ENCODE measurements around the gene TNFRSF6B.

Gene TNFRSF6B

GRCh38 chr20:63703471-63703975 lies 7.1 kb downstream of the TNFRSF6B start:
- POLR2A ChIA-PET = interaction anchor here (1.5 kb wide), 1 partner anchor 9 kb away, joined by 5 read pairs; no protein-coding TSS in a partner anchor
- TF ChIP-seq BHLHE40 (IDR thresholded peaks at IDR 0.05; ENCODE audit: borderline replicate concordance) (no peak), HDGF (IDR thresholded peaks at IDR 0.05; ENCODE audit: borderline replicate concordance) (no peak), FOXK2 (IDR thresholded peaks at IDR 0.05) (no peak), SUZ12 (IDR thresholded peaks at IDR 0.05) (no peak), FOXA1 (IDR thresholded peaks at IDR 0.05) (no peak), ELF4 (IDR thresholded peaks at IDR 0.05) (no peak)
- CTCF ChIA-PET = no interaction called here
- peak; percentile 3 for DNase-seq (ENCODE audit: extremely low spot score)

GRCh38 chr20:63703976-63704748 lies 7.7 kb downstream of the TNFRSF6B start:
- peak; percentile 3 for DNase-seq (ENCODE audit: extremely low spot score)
- CTCF ChIA-PET = no interaction called here
- no peak for TF ChIP-seq SUZ12 (IDR thresholded peaks at IDR 0.05)
- POLR2A ChIA-PET = interaction anchor here (1.5 kb wide), 1 partner anchor 10 kb away, joined by 5 read pairs; no protein-coding TSS in a partner anchor

- no peak for TF ChIP-seq FOXK2 (IDR thresholded peaks at IDR 0.05)
- ChIA-PET CTCF (no interaction called here), POLR2A (no interaction called here)
- peak; percentile 2 for DNase-seq (ENCODE audit: extremely low spot score)
Measured at GRCh38 chr20:63704749-63705117, 8.3 kb downstream of the TNFRSF6B start.

- TF ChIP-seq CTBP1 (IDR thresholded peaks at IDR 0.05; ENCODE audit: borderline replicate concordance) = no peak
- TF ChIP-seq SUZ12 (IDR thresholded peaks at IDR 0.05) = no peak
- TF ChIP-seq LEF1 (IDR thresholded peaks at IDR 0.05; ENCODE audit: borderline replicate concordance) = no peak
- no peak for TF ChIP-seq HDGF (IDR thresholded peaks at IDR 0.05; ENCODE audit: borderline replicate concordance)
- TF ChIP-seq ARNT (IDR thresholded peaks at IDR 0.05) = no peak
- TF ChIP-seq ELF4 (IDR thresholded peaks at IDR 0.05) = no peak
- no peak for TF ChIP-seq SP1 (IDR thresholded peaks at IDR 0.05)
- TF ChIP-seq BHLHE40 (IDR thresholded peaks at IDR 0.05; ENCODE audit: borderline replicate concordance) = no peak
- TF ChIP-seq TARDBP (IDR thresholded peaks at IDR 0.05) = no peak
- TF ChIP-seq NFRKB (IDR thresholded peaks at IDR 0.05) = no peak
- peak; percentile 3 for DNase-seq (ENCODE audit: extremely low spot score)
- ChIA-PET CTCF (no interaction called here), POLR2A (no interaction called here)
Measured at GRCh38 chr20:63705232-63706026, 9.0 kb downstream of the TNFRSF6B start.

- CTCF ChIA-PET = no interaction called here
- POLR2A ChIA-PET = no interaction called here
- DNase-seq (ENCODE audit: extremely low spot score) = peak; percentile 6
- TF ChIP-seq HDGF (IDR thresholded peaks at IDR 0.05; ENCODE audit: borderline replicate concordance) (no peak), FOXA1 (IDR thresholded peaks at IDR 0.05) (no peak), SP1 (IDR thresholded peaks at IDR 0.05) (no peak), FOXM1 (IDR thresholded peaks at IDR 0.05; ENCODE audit: borderline replicate concordance) (no peak), TARDBP (IDR thresholded peaks at IDR 0.05) (no peak), CTBP1 (IDR thresholded peaks at IDR 0.05; ENCODE audit: borderline replicate concordance) (no peak), ARNT (IDR thresholded peaks at IDR 0.05) (no peak), FOXK2 (IDR thresholded peaks at IDR 0.05) (no peak), ZNF384 (IDR thresholded peaks at IDR 0.05) (no peak), L3MBTL2 (conservative IDR thresholded peaks at IDR 0.05) (no peak), PKNOX1 (IDR thresholded peaks at IDR 0.05) (no peak), BHLHE40 (IDR thresholded peaks at IDR 0.05; ENCODE audit: borderline replicate concordance) (no peak), NFRKB (IDR thresholded peaks at IDR 0.05) (no peak)
Measured at GRCh38 chr20:63706027-63706695, 9.7 kb downstream of the TNFRSF6B start.

- POLR2A ChIA-PET = interaction anchor here (0.6 to 1.7 kb wide), 13 partner anchors 8 to 169 kb away, joined by 3 to 9 read pairs (median 4); partner anchors contain the start of genes LIME1, PTK6, RTEL1 and SLC2A4RG
- CTCF ChIA-PET = no interaction called here
- TF ChIP-seq LEF1 (IDR thresholded peaks at IDR 0.05; ENCODE audit: borderline replicate concordance) = no peak
- TF ChIP-seq BHLHE40 (IDR thresholded peaks at IDR 0.05; ENCODE audit: borderline replicate concordance) = no peak
- TF ChIP-seq TARDBP (IDR thresholded peaks at IDR 0.05) = no peak
- TF ChIP-seq FOXM1 (IDR thresholded peaks at IDR 0.05; ENCODE audit: borderline replicate concordance) = no peak
- TF ChIP-seq SP1 (IDR thresholded peaks at IDR 0.05) = no peak
- TF ChIP-seq PKNOX1 (IDR thresholded peaks at IDR 0.05) = no peak
- no peak for TF ChIP-seq L3MBTL2 (conservative IDR thresholded peaks at IDR 0.05)
- no peak for TF ChIP-seq SUZ12 (IDR thresholded peaks at IDR 0.05)
- TF ChIP-seq FOXA1 (IDR thresholded peaks at IDR 0.05) = no peak
- TF ChIP-seq ZNF384 (IDR thresholded peaks at IDR 0.05) = no peak
- no peak for TF ChIP-seq CTBP1 (IDR thresholded peaks at IDR 0.05; ENCODE audit: borderline replicate concordance)
- no peak for TF ChIP-seq NFRKB (IDR thresholded peaks at IDR 0.05)
- TF ChIP-seq ELF4 (IDR thresholded peaks at IDR 0.05) = no peak
Measured at GRCh38 chr20:63706852-63707557, 10.6 kb downstream of the TNFRSF6B start.

More at GRCh38 chr20:63706852-63707557, 10.6 kb downstream of the TNFRSF6B start:
- peak; percentile 47 for DNase-seq (ENCODE audit: extremely low spot score)

Data from HEK293T (cell line).